Measurements from ENCODE around the gene SNX32.

DNA sequence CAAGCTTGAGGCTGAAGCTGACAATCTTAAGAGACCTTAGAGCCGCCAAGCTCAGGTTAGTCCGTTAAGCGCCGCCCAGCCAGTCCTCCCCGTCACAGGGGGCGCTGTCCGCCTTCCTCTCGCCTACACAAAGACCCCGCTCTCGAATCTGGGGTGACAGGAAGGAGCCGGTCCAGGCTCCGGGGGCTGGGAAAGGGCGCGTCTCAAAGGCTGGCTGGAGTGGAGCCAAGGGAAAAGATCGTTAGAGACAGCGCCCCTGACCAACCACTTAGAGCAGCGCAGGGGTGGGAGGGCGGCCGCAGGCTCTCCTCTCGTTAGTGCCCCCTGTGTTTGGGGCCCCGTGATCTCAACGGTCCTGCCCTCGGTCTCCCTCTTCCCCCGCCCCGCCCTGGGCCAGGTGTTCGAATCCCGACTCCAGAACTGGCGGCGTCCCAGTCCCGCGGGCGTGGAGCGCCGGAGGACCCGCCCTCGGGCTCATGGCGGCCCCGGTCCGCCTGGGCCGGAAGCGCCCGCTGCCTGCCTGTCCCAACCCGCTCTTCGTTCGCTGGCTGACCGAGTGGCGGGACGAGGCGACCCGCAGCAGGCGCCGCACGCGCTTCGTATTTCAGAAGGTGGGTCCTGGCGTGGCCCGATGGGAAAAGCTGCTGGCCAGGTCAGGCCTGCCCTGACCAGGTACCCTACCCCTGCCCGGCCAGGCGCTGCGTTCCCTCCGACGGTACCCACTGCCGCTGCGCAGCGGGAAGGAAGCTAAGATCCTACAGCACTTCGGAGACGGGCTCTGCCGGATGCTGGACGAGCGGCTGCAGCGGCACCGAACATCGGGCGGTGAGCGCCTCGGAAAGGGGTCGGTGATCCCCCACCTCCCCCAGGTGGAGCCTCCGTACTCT lies 26.8 kb downstream of the SNX32 start, which contains the start of gene MUS81:
- TF ChIP-seq GATA2 (IDR thresholded peaks at IDR 0.05; ENCODE audit: low read depth, low read length) (no peak; the same call in 1 of the 2 replicates), GATA3 (IDR thresholded peaks at IDR 0.05; ENCODE audit: low read depth, low read length) (no peak)
